Tongue (tissue), 2 donors: Measurements from ENCODE around the gene PPDPF. TPM values are rescaled to one million over a fixed set of nuclear protein-coding genes. Genes with fewer than 3 reads are reported as not detected.

Source experiments
- DNase-seq: peaks from one replicate; pipeline ENCODE4 v3.0.0-alpha.2; 2015
- total RNA-seq: library from RNA; depleted of rRNA; stranded (reverse); fragments of >200 nt; gene quantifications from one replicate; pipeline ENCODE4 v1.2.3, GENCODE V29; 2014

The PPDPF gene
- total RNA-seq, 1 donor from 2014 or later, result 35.2 TPM

DNA sequence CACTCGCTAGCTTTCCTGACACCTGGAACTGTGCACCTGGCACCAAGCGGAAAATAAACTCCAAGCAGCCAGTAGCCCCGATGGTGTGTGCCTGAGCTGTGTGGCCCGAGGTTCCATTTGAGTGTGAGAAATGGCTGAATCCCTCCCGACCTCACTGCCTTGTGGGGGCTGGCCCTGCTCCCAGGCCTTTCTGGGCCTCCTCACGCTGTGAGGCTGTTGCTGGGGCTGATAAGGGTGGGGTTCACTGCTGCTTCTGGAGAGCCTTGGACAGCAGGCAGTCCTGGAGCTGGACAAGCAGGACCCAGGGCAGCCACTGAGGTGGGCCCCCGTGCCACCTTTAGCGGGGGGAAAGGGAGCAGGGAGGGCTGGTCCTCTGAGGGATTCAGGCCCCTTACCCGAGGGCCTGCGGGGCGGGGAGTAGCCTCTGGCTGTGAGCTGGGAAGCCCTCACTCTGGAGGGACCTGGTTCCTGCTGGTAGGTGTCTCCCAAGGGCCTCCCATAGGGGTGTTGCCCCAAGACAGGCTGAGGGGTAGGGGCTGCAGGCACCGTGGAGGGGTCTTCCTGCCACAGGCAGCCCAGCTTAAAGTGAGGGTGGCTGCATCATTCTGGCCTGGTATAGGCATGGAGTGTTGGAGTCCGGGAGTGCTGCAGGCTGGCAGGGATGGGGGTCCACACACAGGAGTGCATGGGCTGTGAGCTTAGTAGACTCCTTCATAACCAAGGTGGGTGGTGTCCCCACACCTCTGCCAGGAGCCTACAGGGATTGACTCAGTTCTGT lies 1.7 kb downstream of the PPDPF start:
- no peak for DNase-seq

GRCh38 chr20:63522981-63523611 lies 2.5 kb downstream of the PPDPF start:
- DNase-seq, result no peak

DNA sequence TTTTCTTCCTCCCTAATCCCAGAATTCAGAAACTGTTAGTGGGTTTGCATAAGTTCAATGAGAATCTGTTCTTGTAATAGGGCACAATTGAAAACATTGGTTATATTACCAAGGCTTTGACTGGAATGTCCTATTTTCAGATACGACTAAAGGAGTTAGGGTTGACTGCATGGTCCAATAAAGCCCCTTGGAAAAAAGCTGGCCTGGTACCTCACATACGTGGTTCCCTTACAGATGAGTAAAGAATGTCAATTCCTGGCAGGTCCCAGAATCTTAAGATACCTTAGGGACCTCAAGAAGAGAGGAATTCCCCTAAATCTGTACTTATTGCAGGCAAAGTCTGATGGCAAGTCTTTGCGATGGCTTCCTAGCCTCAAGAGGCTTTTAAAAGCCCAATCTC lies 4.6 kb downstream of the PPDPF start:
- no peak for DNase-seq

GRCh38 chr20:63525971-63526370 lies 5.4 kb downstream of the PPDPF start:
- DNase-seq, result no peak

DNA sequence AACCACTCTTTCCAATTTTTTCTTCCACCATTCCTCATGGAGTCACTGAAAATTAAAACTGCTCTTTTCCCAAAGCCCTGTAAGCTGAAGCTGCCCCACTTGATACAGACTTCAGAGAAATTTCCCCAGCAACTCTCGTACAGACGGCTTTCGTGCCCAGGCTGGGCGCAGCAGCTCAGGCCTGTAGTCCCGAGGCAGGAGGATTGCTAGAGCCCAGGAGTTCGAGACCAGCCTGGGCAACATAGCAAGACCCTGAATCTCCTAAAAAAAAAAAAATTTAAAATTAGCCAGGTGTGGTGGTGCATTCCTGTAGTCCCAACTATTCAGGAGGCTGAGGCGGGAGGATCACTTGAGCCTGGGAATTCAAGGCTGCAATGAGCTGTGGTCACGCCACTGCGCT lies 6.6 kb downstream of the PPDPF start:
- DNase-seq, result no peak

GRCh38 chr20:63529180-63529860 lies 8.8 kb downstream of the PPDPF start:
- no peak for DNase-seq

DNA sequence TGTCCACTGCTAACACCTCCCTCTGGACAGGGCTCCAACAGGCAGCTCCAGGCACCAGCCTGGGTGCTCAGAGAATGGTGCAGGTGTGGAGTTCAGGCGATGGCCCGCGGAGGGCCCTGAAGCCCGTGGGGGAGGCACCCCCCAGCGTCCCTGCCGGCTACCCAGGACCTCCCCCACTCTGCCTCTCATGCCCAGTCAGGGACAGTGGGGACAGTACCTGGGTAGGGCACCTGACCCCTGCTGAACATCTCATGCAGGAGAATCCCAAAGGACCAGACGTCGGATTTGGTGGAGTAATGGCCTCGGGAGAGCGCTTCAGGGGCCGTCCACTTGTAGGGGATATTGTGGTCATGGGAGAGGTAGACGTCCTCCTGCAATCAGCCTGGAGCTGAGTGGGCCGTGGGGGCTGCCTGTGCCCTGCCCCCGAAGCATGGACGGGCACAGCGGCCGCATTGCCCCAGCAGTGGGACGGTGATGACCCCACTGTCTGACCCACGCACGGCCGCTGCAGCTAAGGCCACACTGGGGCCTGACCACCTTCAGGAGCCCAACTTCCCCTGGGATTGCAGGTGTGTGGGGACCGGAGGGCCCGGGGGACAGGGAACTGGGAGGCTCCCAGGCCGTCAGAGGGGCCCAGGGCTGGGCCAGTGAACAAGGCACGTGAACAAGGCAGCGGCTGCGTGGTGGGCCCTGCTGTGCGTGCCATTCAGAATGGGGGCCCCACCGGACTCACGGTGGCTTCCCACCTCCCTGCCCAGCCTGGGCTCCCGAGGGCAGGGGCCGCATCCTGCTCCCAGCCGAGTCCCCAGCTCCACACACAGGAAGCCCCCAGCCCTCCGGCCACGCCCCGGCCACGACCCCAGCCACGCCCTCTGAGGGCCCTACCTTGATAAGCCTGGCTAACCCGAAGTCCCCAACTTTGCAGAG lies 9.6 kb downstream of the PPDPF start:
- no peak for DNase-seq

DNA sequence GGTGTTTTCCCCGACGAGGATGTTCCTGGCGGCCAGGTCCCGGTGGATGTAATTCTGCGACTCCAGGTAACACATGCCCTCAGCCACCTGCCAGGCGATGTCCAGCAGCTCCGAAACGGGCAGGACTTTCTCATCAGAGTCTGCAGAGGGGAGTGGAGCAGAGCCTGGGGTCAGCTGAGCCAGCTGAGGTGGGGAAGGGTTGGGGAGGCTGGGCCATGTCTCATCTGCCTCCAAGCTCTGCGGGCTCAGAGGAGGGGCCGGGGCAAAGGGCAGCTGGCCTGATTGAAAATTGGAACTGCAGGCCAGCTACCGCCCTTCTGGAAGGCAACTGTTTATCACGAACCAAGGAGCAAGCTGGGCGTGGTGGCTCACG lies 10.2 kb downstream of the PPDPF start:
- DNase-seq, result no peak

GRCh38 chr20:63531686-63532448 lies 11.3 kb downstream of the PPDPF start:
- DNase-seq, result no peak

DNA sequence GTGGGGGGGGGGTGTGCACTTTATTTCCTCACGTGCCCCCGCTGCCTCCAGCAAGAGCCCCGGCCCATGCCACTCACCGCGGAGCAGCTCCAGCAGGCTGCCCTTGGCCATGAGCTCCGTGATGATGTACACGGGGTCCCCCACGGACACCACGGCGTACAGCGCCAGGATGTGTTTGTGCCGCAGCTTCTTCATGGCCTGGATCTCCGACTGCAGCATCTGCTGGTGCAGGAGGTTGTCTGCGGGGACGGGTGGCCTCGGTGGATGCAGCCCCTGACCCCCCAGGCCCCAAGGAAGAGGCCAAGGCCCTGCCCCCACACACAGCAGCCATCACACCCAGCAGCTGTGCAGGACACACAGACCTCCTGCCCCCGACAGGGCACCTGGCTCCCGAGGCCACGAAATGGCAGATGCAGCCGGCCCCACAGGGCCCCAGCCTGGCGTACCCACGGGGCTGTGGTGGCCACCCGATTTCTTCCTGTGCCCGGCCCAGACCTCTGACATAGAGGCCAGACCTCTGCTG lies 11.9 kb downstream of the PPDPF start:
- DNase-seq, result no peak

DNA sequence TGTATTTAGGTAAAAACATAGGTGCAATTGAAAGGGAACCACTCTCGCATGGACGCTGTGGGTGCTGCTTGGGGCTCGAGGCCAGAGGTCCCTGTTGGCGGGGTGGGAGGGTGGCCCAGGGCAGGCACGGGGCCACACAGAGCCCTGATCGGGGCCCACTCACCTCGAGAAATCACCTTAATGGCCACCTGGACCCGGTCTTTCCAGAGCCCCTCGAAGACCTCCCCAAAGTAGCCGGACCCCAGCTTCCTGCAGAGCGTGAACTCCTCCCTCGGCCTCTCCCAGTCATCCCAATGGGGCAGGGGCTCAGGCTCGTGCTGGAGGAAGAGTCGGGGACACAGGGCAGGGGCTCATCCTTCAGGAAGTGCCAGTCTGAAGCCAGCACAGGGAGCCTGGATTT lies 12.8 kb downstream of the PPDPF start:
- DNase-seq, result no peak

GRCh38 chr20:63533871-63534393 lies 13.4 kb downstream of the PPDPF start:
- no peak for DNase-seq

- no peak for DNase-seq
Measured at GRCh38 chr20:63534427-63534830, 13.9 kb downstream of the PPDPF start.

DNA sequence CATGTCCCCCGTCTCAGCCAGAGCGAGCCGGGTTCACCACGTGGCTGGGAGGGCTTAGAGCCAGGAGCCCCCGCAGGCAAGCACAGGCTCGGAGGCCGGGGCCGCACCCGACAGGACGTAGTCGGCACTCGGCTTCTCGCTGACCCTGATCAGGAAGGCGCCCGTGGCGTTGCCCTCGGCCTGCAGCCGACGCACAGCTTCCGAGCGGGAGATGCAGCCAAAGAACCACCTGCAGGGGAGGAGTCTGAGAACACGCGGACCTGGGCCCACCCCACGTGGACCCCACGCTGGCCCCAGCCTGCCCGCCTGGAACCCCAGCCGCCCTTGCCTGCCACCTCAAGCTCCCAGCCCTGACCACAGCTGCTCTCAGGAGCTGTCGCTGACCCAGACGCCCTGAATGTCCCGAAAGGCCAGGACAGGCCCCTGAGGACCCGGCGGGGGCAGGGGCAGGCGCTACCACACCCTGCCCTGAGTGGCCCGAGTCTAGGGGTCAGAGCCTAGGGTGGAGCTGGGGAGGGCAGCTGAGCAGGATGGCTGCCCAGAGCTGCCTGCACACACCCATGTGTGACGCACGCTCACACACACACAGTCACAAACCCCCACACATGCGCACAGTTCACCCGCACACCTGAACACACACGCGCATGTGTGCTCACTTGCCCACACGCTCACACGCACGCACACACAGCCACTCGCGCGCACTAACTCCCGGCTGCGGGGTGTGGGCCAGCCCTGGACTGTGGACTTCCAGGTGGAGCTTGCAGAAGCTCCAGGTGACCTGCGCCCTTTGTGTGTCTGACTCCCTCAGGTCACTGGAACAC lies 14.5 kb downstream of the PPDPF start:
- DNase-seq, result no peak

GRCh38 chr20:63536241-63536977 lies 15.8 kb downstream of the PPDPF start:
- DNase-seq, result peak; percentile 39

DNA sequence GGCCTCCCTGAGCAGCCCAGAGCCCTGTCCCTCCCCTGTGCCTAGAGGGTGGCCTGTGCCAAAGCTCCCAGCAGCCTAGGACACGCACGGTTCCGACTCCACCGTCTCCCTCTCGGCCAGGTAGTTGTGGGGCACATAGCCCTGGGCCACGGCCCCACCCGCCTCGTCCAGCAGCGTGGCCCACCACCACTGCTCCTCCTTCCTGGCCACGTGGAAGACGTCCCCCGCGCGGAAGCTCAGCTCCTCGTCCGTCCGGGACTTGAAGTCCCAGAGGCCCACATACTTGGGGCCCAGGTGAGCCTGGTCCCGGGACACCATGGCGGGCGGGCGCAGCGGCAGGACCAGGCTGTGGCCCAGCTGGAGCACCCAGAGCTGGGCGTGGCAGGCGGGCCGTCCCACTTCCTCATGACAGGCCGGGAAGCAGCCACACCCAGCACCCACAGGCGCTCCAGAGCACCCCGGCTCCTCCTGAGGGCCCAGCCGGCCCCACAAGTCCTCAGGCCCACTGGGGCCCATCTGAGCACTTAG lies 16.5 kb downstream of the PPDPF start, which contains the start of gene PTK6:
TSS of gene PTK6 (minus strand) at position 380 of the 528 bp plus-strand sequence. CDS start at position 318, 62 bp downstream.
- DNase-seq, result no peak

GRCh38 chr20:63537525-63538203 lies 17.1 kb downstream of the PPDPF start:
- peak; percentile 87 for DNase-seq
